DMS53 treated with DMSO at 0.1 percent for 48 hours (cell line): ENCODE results near the gene CCL23.
"Not testable (repeated sequence)": the region's sequence is repeated elsewhere in the genome, so short reads cannot be mapped to it uniquely, and the experiment has no call there.

Experiments
- DNase-seq: peaks from one replicate; lab custom pipeline; 2025; ENCODE audit not compliant: unreplicated experiment; lab: John Stamatoyannopoulos, UW

Gene CCL23, protein sequence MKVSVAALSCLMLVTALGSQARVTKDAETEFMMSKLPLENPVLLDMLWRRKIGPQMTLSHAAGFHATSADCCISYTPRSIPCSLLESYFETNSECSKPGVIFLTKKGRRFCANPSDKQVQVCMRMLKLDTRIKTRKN

DNA sequence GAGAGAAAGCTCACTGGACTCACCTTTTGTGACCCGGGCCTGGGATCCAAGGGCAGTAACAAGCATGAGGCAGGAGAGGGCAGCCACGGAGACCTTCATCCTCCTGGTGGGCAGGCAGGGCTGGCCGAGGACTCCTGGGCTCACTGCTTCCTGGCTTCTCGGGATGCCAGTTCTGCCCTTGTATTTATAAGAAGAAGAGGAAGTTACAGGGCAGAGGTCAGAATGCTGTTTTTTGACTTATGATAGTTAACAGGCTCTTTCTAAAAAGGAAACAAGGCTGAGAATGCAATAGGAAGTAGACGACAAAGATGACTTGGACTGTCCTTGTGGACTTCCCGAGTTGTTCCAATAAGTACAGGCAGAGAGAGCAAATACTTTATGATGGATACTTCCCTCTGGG is at the start of gene CCL23:
Gene CCL23, minus strand, starts transcription at position 174 of the 400 bp plus-strand sequence. Its CDS starts 75 bp downstream, at position 99.
- DNase-seq, result no peak

- no peak for DNase-seq
Observed at GRCh38 chr17:36066365-36066985, 48.7 kb upstream of the CCL23 start.

DNA sequence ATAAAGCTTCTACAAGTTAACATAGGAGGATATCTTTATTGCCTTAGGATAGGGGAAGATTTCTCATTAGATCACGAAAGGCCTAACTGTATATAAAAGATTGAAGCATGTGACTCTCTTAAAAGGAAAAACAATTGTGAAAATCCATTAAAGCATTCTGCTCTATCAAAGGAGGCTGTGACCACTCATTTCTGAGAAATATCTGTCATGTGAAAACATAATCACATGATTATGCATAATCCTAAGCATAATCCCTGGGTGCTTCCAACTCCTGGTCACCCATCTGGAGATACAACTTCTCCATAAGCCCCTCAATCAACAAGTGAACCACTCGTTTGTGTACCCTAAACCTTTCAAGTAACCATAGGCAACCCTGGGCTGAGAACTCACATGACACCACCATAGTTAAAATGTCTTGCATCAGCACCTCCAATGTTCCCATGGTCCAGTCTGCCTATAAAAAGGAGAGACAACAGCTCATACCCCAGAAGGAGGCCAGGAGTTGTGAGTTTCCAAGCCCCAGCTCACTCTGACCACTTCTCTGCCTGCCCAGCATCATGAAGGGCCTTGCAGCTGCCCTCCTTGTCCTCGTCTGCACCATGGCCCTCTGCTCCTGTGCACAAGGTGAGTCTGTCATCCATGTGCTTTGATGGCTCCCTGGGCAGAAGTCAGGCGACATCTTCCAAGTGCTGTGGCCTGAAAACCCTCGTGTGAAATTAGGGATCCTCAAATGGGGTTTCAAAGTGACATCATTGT is 46.2 kb upstream of the CCL23 start, which contains the start of gene CCL18:
Gene CCL18, plus strand, starts transcription at position 487 of the 756 bp plus-strand sequence. Its CDS starts 71 bp downstream, at position 558.
- DNase-seq, result no peak

- DNase-seq, result no peak
Observed at GRCh38 chr17:36060816-36061215, 43.0 kb upstream of the CCL23 start.

DNA sequence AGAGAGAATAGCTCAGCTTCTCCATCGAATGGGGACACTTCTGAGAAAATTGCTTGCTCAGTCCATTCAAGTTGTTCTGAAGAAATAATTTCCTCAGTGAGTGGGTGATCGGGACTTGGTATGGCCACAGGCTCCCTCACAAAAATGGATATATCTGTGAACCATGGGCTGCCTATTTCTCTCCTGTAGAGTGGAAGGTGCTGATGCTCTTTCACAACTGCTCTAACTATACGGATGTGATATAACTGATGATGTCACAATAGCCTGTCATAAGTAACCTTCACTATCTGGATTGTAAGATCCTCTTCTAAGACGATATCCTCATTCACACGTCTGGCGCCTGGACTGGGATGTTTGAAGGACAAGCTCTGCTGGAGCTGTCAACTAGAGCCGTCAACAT is 41.6 kb upstream of the CCL23 start:
- no peak for DNase-seq

DNA sequence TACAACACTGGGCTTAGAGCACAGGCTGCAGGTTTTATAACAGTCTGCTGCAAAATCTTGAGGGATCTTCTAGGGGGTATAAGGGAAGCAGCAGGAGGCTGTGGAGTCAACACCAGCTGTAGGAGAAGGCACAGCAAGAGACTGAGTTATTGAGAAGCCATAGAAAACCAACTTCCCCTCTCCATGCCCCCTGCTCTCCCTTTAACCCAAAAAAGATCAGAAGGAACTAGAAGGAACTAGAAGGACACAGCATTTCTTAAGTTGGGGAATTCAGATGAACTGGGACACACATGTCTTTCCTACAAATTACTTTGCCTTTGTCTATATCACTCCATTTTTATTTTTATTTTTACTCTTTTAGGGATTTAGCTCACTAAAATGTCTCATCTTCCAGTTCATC is 40.1 kb upstream of the CCL23 start:
- DNase-seq, result no peak

DNA sequence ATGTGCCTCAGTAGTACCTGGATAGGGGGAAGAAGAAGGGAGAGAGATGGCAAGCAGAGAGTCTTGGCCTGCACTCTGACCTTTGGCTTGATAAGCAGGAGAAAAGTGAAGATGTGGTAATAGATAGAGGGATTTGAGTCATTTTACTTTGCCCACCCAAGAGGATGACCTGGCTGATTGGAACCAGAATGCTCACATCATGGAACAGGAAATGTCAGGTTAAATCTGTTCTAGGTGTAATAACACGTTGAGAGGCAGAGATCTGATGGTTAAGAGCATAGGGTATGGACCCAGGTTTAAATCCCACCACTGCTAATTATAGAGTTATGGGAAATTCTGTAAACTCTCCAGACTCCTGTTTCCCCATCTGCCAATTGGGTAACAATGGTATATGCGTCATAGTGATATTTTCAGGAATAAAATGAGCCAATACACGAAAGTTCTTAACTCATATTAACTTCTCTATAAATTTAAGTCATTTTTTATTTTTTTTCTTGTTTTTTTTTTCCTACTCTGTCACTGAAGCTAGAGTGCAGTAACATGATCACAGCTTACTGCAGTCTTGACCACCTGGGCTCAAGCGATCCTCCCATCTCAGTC is 38.2 kb upstream of the CCL23 start:
- DNase-seq, result no peak

DNA sequence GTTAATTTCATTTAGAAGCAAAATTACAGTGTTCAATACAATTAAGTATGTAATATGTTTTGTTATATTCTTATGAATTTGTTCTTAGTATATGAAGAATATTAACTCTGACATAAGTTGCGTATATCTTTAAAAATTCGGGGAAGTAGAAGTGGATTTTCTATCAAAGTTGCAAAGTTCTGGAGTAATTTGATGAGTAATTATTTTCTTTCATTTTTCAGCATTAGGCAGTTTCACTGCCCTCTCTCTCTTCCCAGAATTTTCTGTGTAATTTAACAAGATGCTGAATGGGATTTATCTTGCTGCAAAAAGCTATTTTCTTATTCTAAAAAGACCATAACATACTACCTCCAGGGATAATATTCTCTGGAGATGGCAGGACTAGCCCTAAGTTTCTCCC is 37.4 kb upstream of the CCL23 start:
- DNase-seq, result no peak

DNA sequence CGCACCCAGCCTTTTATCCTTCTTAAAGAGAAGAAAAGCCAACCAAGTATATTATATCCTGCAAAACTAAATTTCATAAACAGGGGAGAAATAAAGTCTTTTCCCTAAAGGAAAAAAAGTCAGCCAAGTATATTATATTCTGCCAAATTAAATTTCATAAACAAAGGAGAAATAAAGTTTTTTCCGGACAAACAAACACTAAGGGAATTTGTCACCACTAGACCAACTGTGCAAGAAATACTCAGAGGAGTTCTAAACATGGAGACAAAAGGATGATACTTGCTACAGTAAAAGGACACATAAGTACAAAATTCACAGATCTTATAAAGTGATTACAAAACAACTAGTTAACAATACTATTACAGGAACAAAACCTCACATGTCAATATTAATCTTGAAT is 31.9 kb upstream of the CCL23 start:
- no peak for DNase-seq

DNA sequence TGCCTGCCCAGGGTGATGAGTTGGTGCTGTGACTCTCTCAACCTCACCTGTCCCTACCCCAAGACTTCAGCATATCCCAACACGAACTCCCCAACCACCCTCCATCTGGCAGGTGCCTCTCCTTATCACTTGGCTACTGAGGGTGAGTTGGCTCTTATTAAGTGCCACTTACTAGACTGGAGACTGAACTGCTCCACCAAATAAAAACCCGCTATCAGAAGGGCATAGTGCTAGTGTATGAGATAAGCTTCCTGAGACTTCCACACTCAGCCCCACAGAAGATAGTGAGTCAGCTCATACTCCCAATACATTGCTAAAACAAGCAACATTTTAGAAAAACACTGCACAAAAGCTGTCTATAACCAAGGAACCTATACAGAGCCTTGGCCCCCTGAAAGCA is 30.3 kb upstream of the CCL23 start:
- DNase-seq, result no peak

GRCh38 chr17:36036235-36036634 is 18.5 kb upstream of the CCL23 start:
- DNase-seq, result no peak

GRCh38 chr17:36034127-36034526 is 16.4 kb upstream of the CCL23 start:
- no peak for DNase-seq

GRCh38 chr17:36030956-36031355 is 13.2 kb upstream of the CCL23 start:
- DNase-seq, result no peak

- no peak for DNase-seq
Observed at GRCh38 chr17:36027761-36028160, 10.0 kb upstream of the CCL23 start.

DNA sequence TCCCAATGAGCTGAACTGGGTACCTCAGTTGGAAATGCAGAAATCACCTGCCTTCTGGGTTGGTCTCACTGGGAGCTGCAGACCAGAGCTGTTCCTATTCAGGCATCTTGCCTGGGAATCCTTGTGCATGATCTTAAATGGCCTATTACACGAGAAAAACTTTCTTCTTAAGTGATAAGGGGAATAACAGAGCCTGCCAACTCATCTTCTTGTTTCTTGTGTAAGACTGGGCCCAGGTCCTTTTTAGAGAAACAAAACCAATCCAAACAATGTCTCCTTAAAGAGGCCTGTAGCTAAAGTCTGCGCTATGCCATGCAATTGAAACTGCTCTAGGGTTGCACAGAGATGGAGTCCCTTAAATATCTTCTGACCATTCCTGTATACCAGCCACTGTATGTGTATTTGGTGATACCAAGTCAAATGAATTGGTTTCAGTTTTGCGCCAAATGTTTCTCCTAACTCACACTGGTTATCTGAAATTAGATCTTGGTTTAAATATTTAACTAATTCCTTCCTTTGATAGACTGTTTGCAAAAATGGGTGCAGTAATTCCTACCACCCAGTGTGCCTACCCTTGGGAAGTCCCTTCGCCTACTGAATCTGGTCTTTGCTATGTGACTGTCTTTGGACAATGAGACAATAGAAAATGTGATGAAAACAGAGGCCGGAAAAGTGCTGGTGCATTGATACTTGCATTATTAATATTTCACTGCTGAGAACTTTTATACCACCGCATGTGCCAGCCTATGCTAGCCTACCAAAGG is 6.5 kb upstream of the CCL23 start:
- DNase-seq, result no peak

DNA sequence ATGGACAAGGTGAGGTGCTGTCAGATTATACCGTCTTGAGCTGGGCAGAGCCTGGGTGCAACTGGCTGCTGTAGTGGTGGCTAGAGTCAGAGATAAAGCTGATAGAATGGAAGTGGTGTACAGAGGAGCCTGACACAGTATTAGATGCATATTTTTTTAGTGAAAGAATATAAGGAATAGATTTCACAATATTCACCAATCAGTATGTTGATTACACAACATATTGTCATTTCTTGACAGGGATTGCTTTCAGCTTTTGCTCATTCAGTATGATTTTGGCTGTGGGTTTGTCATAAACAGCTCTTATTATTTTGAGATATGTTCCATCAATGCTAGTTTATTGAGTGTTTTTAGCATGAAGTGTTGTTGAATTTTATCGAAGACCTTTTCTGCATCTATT is 1.7 kb upstream of the CCL23 start:
- no peak for DNase-seq

- DNase-seq, result no peak
Observed at GRCh38 chr17:36016555-36016954, 1.2 kb downstream of the CCL23 start.

DNA sequence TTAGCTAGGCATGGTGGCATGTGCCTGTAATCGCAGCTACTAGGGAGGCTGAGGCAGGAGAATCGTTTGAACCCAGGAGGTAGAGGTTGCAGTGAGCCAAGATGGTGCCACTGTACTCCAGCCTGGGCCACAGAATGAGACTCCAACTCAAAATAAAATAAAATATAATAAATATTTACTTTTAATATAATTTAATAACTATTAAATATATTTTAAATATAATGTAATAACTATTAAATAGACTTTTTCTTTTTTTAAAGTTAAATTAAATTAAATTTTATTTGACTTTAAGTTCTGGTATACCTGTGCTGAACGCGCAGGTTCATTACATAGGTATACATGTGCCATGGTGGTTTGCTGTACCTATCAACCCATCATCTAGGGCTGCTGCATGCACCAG is 1.9 kb downstream of the CCL23 start:
- DNase-seq, result not testable (repeated sequence)

DNA sequence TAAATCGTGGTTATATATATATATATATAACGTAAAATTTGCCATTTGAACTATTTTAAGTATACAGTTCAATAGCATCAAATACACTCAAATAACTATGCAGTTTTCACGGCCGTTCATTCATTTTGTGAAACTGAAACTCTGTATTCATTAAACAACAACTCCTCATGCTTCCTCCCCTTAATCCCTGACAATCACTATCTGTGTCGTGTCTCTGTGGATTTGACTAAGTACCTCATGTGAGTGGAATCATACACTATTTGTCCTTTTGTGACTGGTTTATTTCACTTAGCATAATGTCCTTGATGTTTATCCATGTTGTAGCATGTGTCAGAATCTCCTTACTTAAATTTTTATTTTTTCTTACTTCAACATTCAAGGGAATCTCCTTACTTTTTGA is 2.8 kb downstream of the CCL23 start:
- DNase-seq, result no peak

DNA sequence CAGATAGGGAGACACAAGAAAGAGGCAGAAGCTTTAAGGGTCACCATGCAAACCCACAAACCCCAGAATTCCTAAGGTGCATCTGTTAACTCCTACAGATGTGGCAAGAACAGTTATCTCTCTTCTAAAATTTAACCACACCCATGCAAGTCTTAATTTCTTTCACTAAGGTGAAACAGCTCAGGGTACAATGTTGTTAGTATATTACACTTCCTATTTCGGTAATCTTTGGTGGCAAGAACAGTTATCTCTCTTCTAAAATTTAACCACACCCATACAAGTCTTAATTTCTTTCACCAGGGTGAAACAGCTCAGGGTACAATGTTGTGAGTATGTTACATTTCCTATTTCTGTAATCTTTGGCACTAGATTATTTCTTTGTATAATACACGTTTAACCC is 6.6 kb downstream of the CCL23 start:
- no peak for DNase-seq

GRCh38 chr17:36008998-36009665 is 8.6 kb downstream of the CCL23 start:
- DNase-seq, result peak; percentile 3
